Adrenal gland (tissue), 5 donors: ENCODE results near the gene EVC.

Experiments used
- POLR2A ChIP-seq, 2 donors: fragments of 450-650 bp; IDR thresholded peaks; one replicate each; pipeline ENCODE4 v1.6.1; 2017; ENCODE audit warnings: antibody characterized with exemption in 2 of 2, mild to moderate bottlenecking in 2 of 2, moderate library complexity in 1 of 2
- TF ChIP-seq, protein P1 (sequence below), 6 experiments: fragments of 450-650 bp in 4 of 6; fragments of 200-600 bp in 2 of 6; sonication (generic) in 1 of 6; IDR thresholded peaks; 1 replicate in 5 of 6; 2 replicates in 1 of 6; pipeline versions ENCODE4 v1.5.1 to v1.8.0; 2016 to 2021; ENCODE audit warnings: antibody characterized with exemption in 6 of 6, mild to moderate bottlenecking in 2 of 6, moderate library complexity in 1 of 6
- donor health status: DM: no; HTN: no; CAD: no.

DNA sequence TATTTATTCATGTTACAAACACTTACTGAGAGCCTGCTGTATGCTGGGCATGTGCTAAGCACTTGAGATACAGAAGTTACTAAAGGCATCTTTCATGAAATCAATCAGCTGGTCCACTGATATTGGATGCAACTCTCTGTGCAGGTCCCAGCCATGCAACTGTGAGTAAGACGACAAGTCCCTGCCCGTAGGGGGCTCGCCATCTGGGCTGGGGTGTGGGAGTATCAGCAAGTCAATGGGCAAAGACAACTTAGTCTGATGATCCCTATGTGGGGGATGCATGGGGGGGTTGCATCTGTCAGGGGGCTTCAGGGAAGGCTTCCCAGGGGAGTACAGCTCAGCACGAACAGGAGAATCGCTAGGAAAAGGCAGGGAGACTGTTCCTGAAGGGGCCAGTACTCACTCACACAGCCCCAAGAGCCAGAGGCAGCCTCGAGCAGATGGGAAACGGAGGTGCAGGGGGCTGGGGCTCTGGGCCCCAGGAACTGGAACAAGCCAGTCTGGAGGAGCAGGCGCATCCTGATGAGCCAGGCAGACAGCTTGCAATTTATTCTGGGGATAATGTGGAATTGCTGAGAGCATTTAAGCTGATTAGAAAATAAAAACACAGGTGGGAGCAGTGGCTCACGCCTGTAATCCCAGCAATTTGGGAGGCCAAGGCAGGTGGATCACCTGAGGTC lies 141.7 kb downstream of the EVC start:
- TF ChIP-seq, protein P1, sequence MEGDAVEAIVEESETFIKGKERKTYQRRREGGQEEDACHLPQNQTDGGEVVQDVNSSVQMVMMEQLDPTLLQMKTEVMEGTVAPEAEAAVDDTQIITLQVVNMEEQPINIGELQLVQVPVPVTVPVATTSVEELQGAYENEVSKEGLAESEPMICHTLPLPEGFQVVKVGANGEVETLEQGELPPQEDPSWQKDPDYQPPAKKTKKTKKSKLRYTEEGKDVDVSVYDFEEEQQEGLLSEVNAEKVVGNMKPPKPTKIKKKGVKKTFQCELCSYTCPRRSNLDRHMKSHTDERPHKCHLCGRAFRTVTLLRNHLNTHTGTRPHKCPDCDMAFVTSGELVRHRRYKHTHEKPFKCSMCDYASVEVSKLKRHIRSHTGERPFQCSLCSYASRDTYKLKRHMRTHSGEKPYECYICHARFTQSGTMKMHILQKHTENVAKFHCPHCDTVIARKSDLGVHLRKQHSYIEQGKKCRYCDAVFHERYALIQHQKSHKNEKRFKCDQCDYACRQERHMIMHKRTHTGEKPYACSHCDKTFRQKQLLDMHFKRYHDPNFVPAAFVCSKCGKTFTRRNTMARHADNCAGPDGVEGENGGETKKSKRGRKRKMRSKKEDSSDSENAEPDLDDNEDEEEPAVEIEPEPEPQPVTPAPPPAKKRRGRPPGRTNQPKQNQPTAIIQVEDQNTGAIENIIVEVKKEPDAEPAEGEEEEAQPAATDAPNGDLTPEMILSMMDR (IDR thresholded peaks at IDR 0.05), result no peak
- no peak for TF ChIP-seq POLR2A (IDR thresholded peaks at IDR 0.05)
